Naive thymus-derived CD8-positive, alpha-beta T cell (primary cell): ENCODE measurements around the gene TOM1L1. TPM values are rescaled to one million over a fixed set of nuclear protein-coding genes. Genes with fewer than 3 reads are reported as not detected.

Experiments used
- ATAC-seq, 2 donors: fragments of 150-1000 bp; cut with Tn5 transposase in 1 of 2; sonication (Bioruptor Pico), chemical (Tn5 transposase) in 1 of 2; 1 replicate in 1 of 2; 2 replicates in 1 of 2; pipeline ENCODE4 v1.10.0; 2021; ENCODE audit warnings: mild to moderate bottlenecking in 2 of 2, moderate library complexity in 2 of 2
- POLR2A ChIA-PET: fragments of 350-600 bp; sonication (Branson Sonifier 250); formaldehyde crosslinking; loops from one replicate; lab custom pipeline; 2021; ENCODE audit warnings: antibody characterized with exemption; lab: Charles Lee
- DNase-seq, 10 donors: peaks; one replicate each; pipeline versions ENCODE4 v3.0.0 to v3.0.0-alpha.2; 2020 to 2022
- H3K27ac Mint-ChIP-seq, 10 donors: one replicate each; pipeline ENCODE4 v1.8.0; 2020 to 2022; ENCODE audit warnings: mild to moderate bottlenecking in 10 of 10, mixed read lengths in 10 of 10, moderate library complexity in 4 of 10, inconsistent platforms in 1 of 10
- H3K27me3 Mint-ChIP-seq, 5 donors: one replicate each; pipeline ENCODE4 v1.8.0; 2021 to 2022; ENCODE audit warnings: mixed read lengths in 5 of 5
- H3K36me3 Mint-ChIP-seq, 3 donors: one replicate each; pipeline ENCODE4 v1.8.0; 2020 to 2022; ENCODE audit warnings: mixed read lengths in 3 of 3, mild to moderate bottlenecking in 2 of 3, inconsistent platforms in 1 of 3
- H3K4me1 Mint-ChIP-seq, 4 donors: one replicate each; pipeline ENCODE4 v1.8.0; 2021 to 2022; ENCODE audit warnings: mixed read lengths in 4 of 4
- H3K4me3 Mint-ChIP-seq, 10 donors: one replicate each; pipeline ENCODE4 v1.8.0; 2020 to 2022; ENCODE audit warnings: mild to moderate bottlenecking in 10 of 10, mixed read lengths in 10 of 10, moderate library complexity in 6 of 10, inconsistent platforms in 1 of 10
- H3K9me3 Mint-ChIP-seq, 9 donors: one replicate each; pipeline ENCODE4 v1.8.0; 2020 to 2022; ENCODE audit warnings: mixed read lengths in 9 of 9, mild to moderate bottlenecking in 3 of 9, inconsistent platforms in 1 of 9, moderate library complexity in 1 of 9
- polyA plus RNA-seq, 3 donors: library from polyadenylated mRNA; unstranded; fragments of 300-500 nt; fragmentation: Illumina TruSeq; gene quantifications; one replicate each; pipeline ENCODE4 v1.2.3, GENCODE V29; 2021
- total RNA-seq, 8 experiments: library from RNA in 2 of 8; stranded (reverse) in 2 of 8; gene quantifications; one replicate each; pipeline ENCODE4 v1.2.3 and lab custom pipeline; 2021 to 2026

The TOM1L1 gene
- total and polyA plus RNA-seq, 5 experiments from 2014 or later = not detected

DNA sequence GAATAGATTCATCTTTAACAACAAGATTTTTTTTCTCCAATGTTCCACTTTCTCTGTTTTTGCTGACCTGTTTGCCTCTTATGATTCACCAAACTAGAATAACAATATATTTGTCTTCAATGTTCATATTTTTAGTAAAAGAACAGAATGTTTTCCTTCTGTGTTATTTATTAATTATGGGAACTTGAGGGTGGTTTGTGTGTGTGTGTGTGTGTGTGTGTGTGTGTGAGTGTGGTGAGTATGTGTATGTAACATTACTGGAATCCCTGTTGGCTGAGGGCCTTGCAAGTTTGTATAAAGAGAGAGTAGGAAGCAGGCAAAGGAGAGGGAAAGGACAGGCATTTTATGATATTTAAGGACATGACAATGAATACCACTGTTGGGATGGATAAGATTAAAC is 81.7 kb downstream of the TOM1L1 start:
- DNase-seq = no peak

GRCh38 chr17:54983260-54983659 is 82.6 kb downstream of the TOM1L1 start:
- POLR2A ChIA-PET = no interaction called here
- H3K27me3 Mint-ChIP-seq = no peaks in the 10 kb centered on the region
- H3K9me3 Mint-ChIP-seq = peaks cover 0 to 12% (median 0%) of the 10 kb centered on the region in 9 donors
- H3K27ac Mint-ChIP-seq = no peak overlapping the region
- ATAC-seq (no peak), DNase-seq (no peak)
- peaks cover 0 to 7% (median 2%) of the 10 kb centered on the region in 4 donors for H3K4me1 Mint-ChIP-seq
- peaks cover 0 to 9% (median 7%) of the 10 kb centered on the region in 3 donors for H3K36me3 Mint-ChIP-seq
- H3K4me3 Mint-ChIP-seq = no peak overlapping the region

More for the DNA sequence above, 81.7 kb downstream of the TOM1L1 start:
- Mint-ChIP-seq H3K4me1 (peaks cover 0 to 7% (median 2%) of the 10 kb centered on the region in 4 donors), H3K9me3 (peaks cover 0 to 12% (median 0%) of the 10 kb centered on the region in 9 donors), H3K27ac (no peak overlapping the region), H3K36me3 (peaks cover 0 to 7% (median 3%) of the 10 kb centered on the region in 3 donors), H3K4me3 (no peak overlapping the region), H3K27me3 (no peaks in the 10 kb centered on the region)
- POLR2A ChIA-PET = no interaction called here
- ATAC-seq = no peak

DNA sequence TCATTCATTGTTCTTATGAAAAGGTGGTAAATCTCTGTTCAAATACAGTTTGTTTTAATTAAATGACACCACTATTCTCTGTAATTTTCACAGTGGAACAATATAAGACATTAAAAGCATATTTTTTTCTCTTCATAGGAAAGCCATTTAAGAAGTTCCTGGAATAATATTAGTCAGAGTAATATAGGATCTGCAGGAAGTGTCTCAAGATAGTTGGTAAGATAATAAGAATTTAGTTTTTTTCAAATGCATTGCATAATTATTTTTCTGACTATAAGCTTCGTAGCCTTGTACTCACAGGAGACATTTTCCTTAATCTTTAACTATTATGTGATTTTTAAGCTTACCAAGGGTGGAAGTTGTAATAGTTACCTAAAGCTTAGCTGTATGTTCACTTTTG is 84.8 kb downstream of the TOM1L1 start:
- DNase-seq (no peak), ATAC-seq (no peak)
- Mint-ChIP-seq H3K9me3 (peaks cover 0 to 2% (median 0%) of the 10 kb centered on the region in 9 donors), H3K36me3 (peaks cover 0 to 13% (median 5%) of the 10 kb centered on the region in 3 donors), H3K4me1 (no peaks in the 10 kb centered on the region), H3K27me3 (no peaks in the 10 kb centered on the region), H3K4me3 (no peak overlapping the region), H3K27ac (no peak overlapping the region)
- POLR2A ChIA-PET = no interaction called here

- Mint-ChIP-seq H3K36me3 (peaks cover 0 to 29% (median 5%) of the 10 kb centered on the region in 3 donors), H3K4me3 (no peak overlapping the region), H3K27me3 (no peaks in the 10 kb centered on the region), H3K27ac (no peak overlapping the region), H3K9me3 (no peaks in the 10 kb centered on the region), H3K4me1 (no peaks in the 10 kb centered on the region)
- no peak for DNase-seq
- ATAC-seq = no peak
- POLR2A ChIA-PET = no interaction called here
Measured at GRCh38 chr17:54990118-54990517, 89.5 kb downstream of the TOM1L1 start.

DNA sequence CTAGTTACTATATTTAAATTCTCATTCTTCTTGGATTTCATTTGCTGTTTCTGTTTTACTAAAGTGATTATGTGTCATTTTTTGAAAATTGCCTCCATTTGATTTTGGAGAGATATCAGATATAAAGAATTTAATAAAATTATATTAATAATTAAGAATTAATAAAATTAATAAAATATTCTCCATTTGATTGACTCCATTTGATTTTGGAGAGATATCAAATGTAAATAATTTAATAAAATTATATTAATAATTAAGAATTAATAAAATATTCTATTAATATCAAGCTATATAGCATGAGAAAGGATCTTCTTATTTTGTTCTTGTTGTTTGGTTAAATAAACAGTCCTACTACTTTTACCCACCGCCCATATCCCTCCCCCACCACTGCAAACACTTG is 90.9 kb downstream of the TOM1L1 start:
- ATAC-seq = no peak
- Mint-ChIP-seq H3K27ac (no peak overlapping the region), H3K4me3 (no peak overlapping the region), H3K9me3 (no peaks in the 10 kb centered on the region), H3K4me1 (no peaks in the 10 kb centered on the region), H3K36me3 (peaks cover 0 to 38% (median 7%) of the 10 kb centered on the region in 3 donors), H3K27me3 (no peaks in the 10 kb centered on the region)
- POLR2A ChIA-PET = no interaction called here
- DNase-seq = no peak

GRCh38 chr17:54992797-54993639 is 92.4 kb downstream of the TOM1L1 start:
- Mint-ChIP-seq H3K27ac (no peak overlapping the region), H3K27me3 (no peaks in the 10 kb centered on the region), H3K4me3 (no peak overlapping the region), H3K36me3 (peaks cover 0 to 38% (median 10%) of the 10 kb centered on the region in 3 donors), H3K9me3 (no peaks in the 10 kb centered on the region), H3K4me1 (no peaks in the 10 kb centered on the region)
- peak; percentile 35 to 46 for ATAC-seq
- DNase-seq = peak in 5 of 10 donors; percentile 6 to 54 (median 50)
- POLR2A ChIA-PET = no interaction called here

- Mint-ChIP-seq H3K27me3 (no peaks in the 10 kb centered on the region), H3K36me3 (peaks cover 0 to 48% (median 12%) of the 10 kb centered on the region in 3 donors), H3K9me3 (no peaks in the 10 kb centered on the region), H3K4me1 (no peaks in the 10 kb centered on the region), H3K27ac (no peak overlapping the region), H3K4me3 (no peak overlapping the region)
- POLR2A ChIA-PET = no interaction called here
- DNase-seq (no peak), ATAC-seq (no peak)
Measured at GRCh38 chr17:54996441-54996840, 95.8 kb downstream of the TOM1L1 start.

GRCh38 chr17:55002458-55002857 is 101.8 kb downstream of the TOM1L1 start:
- ATAC-seq = no peak

GRCh38 chr17:55004484-55004883 is 103.8 kb downstream of the TOM1L1 start:
- ATAC-seq = no peak
- Mint-ChIP-seq H3K36me3 (peaks cover 0 to 41% (median 14%) of the 10 kb centered on the region in 3 donors), H3K9me3 (no peaks in the 10 kb centered on the region), H3K27ac (no peak overlapping the region), H3K4me3 (no peak overlapping the region), H3K27me3 (no peaks in the 10 kb centered on the region), H3K4me1 (no peaks in the 10 kb centered on the region)
- POLR2A ChIA-PET = no interaction called here
- DNase-seq = no peak

More at GRCh38 chr17:55002458-55002857, 101.8 kb downstream of the TOM1L1 start:
- no peaks in the 10 kb centered on the region for H3K27me3 Mint-ChIP-seq
- H3K36me3 Mint-ChIP-seq = peaks cover 0 to 32% (median 4%) of the 10 kb centered on the region in 3 donors
- H3K4me1 Mint-ChIP-seq = no peaks in the 10 kb centered on the region
- no peak for DNase-seq
- H3K9me3 Mint-ChIP-seq = no peaks in the 10 kb centered on the region
- no peak overlapping the region for H3K27ac Mint-ChIP-seq
- POLR2A ChIA-PET = no interaction called here
- no peak overlapping the region for H3K4me3 Mint-ChIP-seq

- POLR2A ChIA-PET = no interaction called here
- Mint-ChIP-seq H3K27ac (no peak overlapping the region), H3K36me3 (peaks cover 0 to 37% (median 13%) of the 10 kb centered on the region in 3 donors), H3K4me1 (no peaks in the 10 kb centered on the region), H3K27me3 (no peaks in the 10 kb centered on the region), H3K4me3 (no peak overlapping the region), H3K9me3 (no peaks in the 10 kb centered on the region)
- no peak for DNase-seq
- ATAC-seq = no peak
Measured at GRCh38 chr17:55005520-55005919, 104.9 kb downstream of the TOM1L1 start.

Other genes with a start within 250 kb of the TOM1L1 start
- 10 to 100 TPM; 65.6 to 67.0 TPM for gene COX11, start 67.8 kb downstream of the TOM1L1 start, total RNA-seq
- gene COX11, start 67.8 kb downstream of the TOM1L1 start, polyA plus RNA-seq = 10 to 100 TPM; 67.6 to 74.7 (median 68.6) TPM
- gene STXBP4, start 67.9 kb downstream of the TOM1L1 start, total RNA-seq = 1 to 10 TPM; 5.7 to 6.4 TPM
- gene STXBP4, start 67.9 kb downstream of the TOM1L1 start, polyA plus RNA-seq = 1 to 10 TPM; 3.1 to 4.1 (median 3.5) TPM